Kidney (tissue), 14 donors: ENCODE data around the gene HCK. TPM values are rescaled to one million over a fixed set of nuclear protein-coding genes. Genes with fewer than 3 reads are reported as not detected.
A peak's percentile ranks its signal among the peaks of the same experiment; 100 is the strongest.

ENCODE experiments used
- DNase-seq, 5 donors: peaks; one replicate each; pipeline ENCODE4 v3.0.0-alpha.2; 2013 to 2020
- FAIRE-seq: peaks from 2 replicates; lab custom pipeline; 2012; peaks lifted over from hg19 to GRCh38; lab: Jason Lieb, UNC
- H3K27ac ChIP-seq, 2 donors: one replicate each; pipeline ENCODE4 v1.7.0; 2013; ENCODE audit warnings: low read depth in 2 of 2, low read length in 2 of 2, inconsistent platforms in 1 of 2
- H3K27me3 ChIP-seq: one replicate; pipeline ENCODE4 v1.7.1; 2013; ENCODE audit warnings: low read length, inconsistent platforms; ENCODE audit not compliant: control insufficient read depth, insufficient read depth
- H3K36me3 ChIP-seq, 3 donors: one replicate each; pipeline versions ENCODE4 v1.7.0 to v1.7.1; 2013; ENCODE audit warnings: low read length in 3 of 3, control low read depth in 1 of 3, inconsistent platforms in 1 of 3; ENCODE audit not compliant: insufficient read depth in 3 of 3, control insufficient read depth in 2 of 3
- H3K4me1 ChIP-seq, 3 donors: one replicate each; pipeline versions ENCODE4 v1.7.0 to v1.7.1; 2013; ENCODE audit warnings: low read length in 3 of 3, inconsistent platforms in 1 of 3, low read depth in 1 of 3; ENCODE audit not compliant: control insufficient read depth in 2 of 3, insufficient read depth in 2 of 3
- H3K4me3 ChIP-seq, 3 donors: one replicate each; pipeline versions ENCODE4 v1.7.0 to v1.8.1; 2013; ENCODE audit warnings: low read length in 3 of 3, control low read depth in 1 of 3, inconsistent platforms in 1 of 3
- H3K9ac ChIP-seq, 3 donors: one replicate each; pipeline versions ENCODE4 v1.7.0 to v1.7.1; 2013; ENCODE audit warnings: low read length in 3 of 3, control low read depth in 1 of 3, inconsistent platforms in 1 of 3
- H3K9me3 ChIP-seq, 3 donors: one replicate each; pipeline versions ENCODE4 v1.7.0 to v1.7.1; 2013; ENCODE audit warnings: low read length in 3 of 3, control low read depth in 1 of 3, inconsistent platforms in 1 of 3; ENCODE audit not compliant: control insufficient read depth in 2 of 3, insufficient read depth in 1 of 3
- intact Hi-C: fragments of 100-400 bp; cut with DNase I; formaldehyde crosslinking; loops from one replicate; pipeline ENCODE4 v1.11.1; 2022
- polyA plus RNA-seq: library from polyadenylated mRNA; stranded (reverse); fragments of 350-450 nt; fragmentation: Illumina TruSeq; extraction: RNeasy Lipid Tissue Mini Kit (QIAGEN cat#74804); gene quantifications from one replicate; pipeline ENCODE4 v1.2.3, GENCODE V29; 2014; ENCODE audit warnings: low read depth, low replicate concordance; ENCODE audit not compliant: insufficient read depth
- total RNA-seq: library from RNA; stranded (reverse); fragmentation: NEBNext Ultra II Directional; extraction: Animal tissue kit (Norgen Biotek cat#: 25700); gene quantifications from one replicate; pipeline ENCODE4 v1.2.1, GENCODE V29; 2021
- TF ChIP-seq, protein P1 (sequence below): IDR thresholded peaks from 3 replicates; pipeline ENCODE4 v1.5.1; 2012; ENCODE audit warnings: mild to moderate bottlenecking, moderate library complexity, borderline replicate concordance; ENCODE audit not compliant: insufficient read depth; ENCODE audit errors: extremely low read depth
- donor health status: control.
- donor health status: control.
- donor health status: control.
- donor health status: control.
- donor health status: control.
- donor health status: DM: yes; HTN: yes; CAD: no.
- donor health status: Normal renal cell carcinoma (clear cell type).

HCK gene
- total and polyA plus RNA-seq, 2 donors from 2014 or later = 3.9 to 24.0 TPM

DNA sequence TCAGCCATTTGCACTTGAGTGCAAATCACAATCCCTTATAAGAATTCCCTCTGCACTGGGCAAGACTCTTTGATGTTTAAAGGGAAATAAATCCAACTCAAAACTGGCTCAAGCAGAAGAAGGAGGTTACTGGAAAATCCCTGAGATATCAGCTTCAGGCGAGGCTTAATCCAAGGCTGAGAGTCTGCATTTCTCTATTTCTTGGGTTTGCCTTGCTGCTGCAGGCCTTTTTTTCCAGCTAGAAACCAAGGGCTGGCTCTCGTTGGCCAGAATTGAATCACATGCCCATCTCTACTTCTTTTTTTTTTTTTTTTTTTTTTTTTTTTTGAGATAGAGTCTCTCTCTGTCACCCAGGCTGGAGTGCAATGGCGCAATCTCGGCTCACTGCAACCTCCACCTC lies 11.7 kb downstream of the HCK start:
- FAIRE-seq (no peak), DNase-seq (no peak)
- Histone ChIP-seq H3K27ac (no peak overlapping the region), H3K36me3 (no peaks in the 10 kb centered on the region), H3K4me3 (no peak overlapping the region), H3K4me1 (no peaks in the 10 kb centered on the region), H3K27me3 (no peaks in the 10 kb centered on the region), H3K9me3 (no peaks in the 10 kb centered on the region), H3K9ac (no peak overlapping the region)
- TF ChIP-seq, protein P1, sequence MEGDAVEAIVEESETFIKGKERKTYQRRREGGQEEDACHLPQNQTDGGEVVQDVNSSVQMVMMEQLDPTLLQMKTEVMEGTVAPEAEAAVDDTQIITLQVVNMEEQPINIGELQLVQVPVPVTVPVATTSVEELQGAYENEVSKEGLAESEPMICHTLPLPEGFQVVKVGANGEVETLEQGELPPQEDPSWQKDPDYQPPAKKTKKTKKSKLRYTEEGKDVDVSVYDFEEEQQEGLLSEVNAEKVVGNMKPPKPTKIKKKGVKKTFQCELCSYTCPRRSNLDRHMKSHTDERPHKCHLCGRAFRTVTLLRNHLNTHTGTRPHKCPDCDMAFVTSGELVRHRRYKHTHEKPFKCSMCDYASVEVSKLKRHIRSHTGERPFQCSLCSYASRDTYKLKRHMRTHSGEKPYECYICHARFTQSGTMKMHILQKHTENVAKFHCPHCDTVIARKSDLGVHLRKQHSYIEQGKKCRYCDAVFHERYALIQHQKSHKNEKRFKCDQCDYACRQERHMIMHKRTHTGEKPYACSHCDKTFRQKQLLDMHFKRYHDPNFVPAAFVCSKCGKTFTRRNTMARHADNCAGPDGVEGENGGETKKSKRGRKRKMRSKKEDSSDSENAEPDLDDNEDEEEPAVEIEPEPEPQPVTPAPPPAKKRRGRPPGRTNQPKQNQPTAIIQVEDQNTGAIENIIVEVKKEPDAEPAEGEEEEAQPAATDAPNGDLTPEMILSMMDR = no peak
- intact Hi-C loops = no loop called here

DNA sequence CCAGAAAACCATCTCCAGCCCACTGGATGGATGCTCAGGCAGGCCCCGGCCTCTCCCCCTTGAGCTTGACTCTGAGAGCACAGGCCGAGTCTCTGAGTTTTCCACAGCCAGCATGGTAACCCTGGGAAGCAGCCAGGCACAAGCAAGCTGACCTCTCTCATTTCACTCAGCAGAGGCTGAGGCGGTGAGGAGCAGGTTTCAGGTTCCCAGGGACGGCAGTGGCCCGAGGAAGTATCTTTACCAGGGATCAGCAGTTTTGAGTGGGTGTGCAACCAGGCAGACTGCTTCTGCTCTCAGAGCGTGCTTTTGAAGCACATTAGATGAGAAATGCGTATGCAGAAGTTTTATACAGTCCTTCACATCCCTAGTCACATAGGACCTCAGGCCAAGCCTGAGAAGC lies 12.6 kb downstream of the HCK start:
- H3K27me3 ChIP-seq = no peaks in the 10 kb centered on the region
- H3K4me1 ChIP-seq = no peaks in the 10 kb centered on the region
- H3K27ac ChIP-seq = no peak overlapping the region
- DNase-seq = peak in 4 of 5 donors; percentile 78 to 89 (median 85)
- TF ChIP-seq, protein P1 = no peak
- no peak for FAIRE-seq
- H3K9me3 ChIP-seq = no peaks in the 10 kb centered on the region
- H3K4me3 ChIP-seq = no peak overlapping the region
- intact Hi-C loops = no loop called here
- no peaks in the 10 kb centered on the region for H3K36me3 ChIP-seq
- H3K9ac ChIP-seq = no peak overlapping the region

- intact Hi-C loops = no loop called here
- FAIRE-seq (no peak), DNase-seq (peak in 3 of 5 donors; percentile 24 to 36 (median 33))
- Histone ChIP-seq H3K4me3 (no peak overlapping the region), H3K9me3 (no peaks in the 10 kb centered on the region), H3K36me3 (no peaks in the 10 kb centered on the region), H3K9ac (no peak overlapping the region), H3K4me1 (no peaks in the 10 kb centered on the region), H3K27me3 (no peaks in the 10 kb centered on the region), H3K27ac (no peak overlapping the region)
- TF ChIP-seq, protein P1 = no peak
Observed at GRCh38 chr20:32067234-32067821, 15.3 kb downstream of the HCK start.

GRCh38 chr20:32068174-32068573 lies 16.1 kb downstream of the HCK start:
- Histone ChIP-seq H3K27ac (no peak overlapping the region), H3K27me3 (no peaks in the 10 kb centered on the region), H3K4me1 (no peaks in the 10 kb centered on the region), H3K4me3 (no peak overlapping the region), H3K36me3 (no peaks in the 10 kb centered on the region), H3K9me3 (no peaks in the 10 kb centered on the region), H3K9ac (no peak overlapping the region)
- DNase-seq = no peak
- TF ChIP-seq, protein P1 = no peak
- no peak for FAIRE-seq
- intact Hi-C loops = no loop called here
